Activated naive CD4-positive, alpha-beta T cell treated with Interleukin-2 at 50 U/mL for 16 hours (primary cell): Measurements from ENCODE around the gene ALMS1.
"Not testable (repeated sequence)": the region's sequence is repeated elsewhere in the genome, so short reads cannot be mapped to it uniquely, and the experiment has no call there.

Experiments
- DNase-seq: peaks from one replicate; pipeline ENCODE4 v3.0.0-alpha.2; 2020

ALMS1 gene

DNA sequence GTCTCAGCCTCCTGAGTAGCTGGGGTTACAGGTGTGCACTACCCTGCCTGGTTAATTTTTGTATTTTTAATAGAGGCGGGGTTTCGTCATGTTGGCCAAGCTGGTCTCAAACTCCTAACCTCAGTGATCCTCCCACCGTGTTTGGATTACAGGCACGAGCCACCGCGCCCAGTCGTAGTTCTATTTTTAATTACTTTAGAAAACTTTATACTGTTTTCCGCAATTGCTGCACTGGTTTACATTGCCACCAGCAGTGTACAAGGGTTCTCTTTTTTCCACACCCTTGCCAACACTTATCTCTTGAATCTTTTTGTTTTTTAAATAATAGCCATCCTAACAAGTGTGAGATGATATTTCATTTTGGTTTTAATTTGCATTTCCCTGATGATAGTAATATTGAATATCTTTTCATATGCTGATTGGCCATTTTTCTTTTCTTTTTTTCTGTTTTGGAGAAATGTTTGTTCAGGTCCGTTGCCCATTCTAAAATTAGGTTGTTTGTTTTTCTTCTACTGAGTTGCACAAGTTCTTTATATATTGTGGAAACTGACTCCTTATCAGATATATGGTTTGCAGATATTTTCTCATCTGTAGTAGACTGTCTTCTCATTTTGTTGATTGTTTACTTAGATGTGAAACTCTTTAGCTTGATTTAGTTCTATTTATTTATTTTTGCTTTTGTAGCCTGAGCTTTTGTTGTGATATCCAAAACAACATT lies 16.9 kb downstream of the ALMS1 start:
- no peak for DNase-seq

DNA sequence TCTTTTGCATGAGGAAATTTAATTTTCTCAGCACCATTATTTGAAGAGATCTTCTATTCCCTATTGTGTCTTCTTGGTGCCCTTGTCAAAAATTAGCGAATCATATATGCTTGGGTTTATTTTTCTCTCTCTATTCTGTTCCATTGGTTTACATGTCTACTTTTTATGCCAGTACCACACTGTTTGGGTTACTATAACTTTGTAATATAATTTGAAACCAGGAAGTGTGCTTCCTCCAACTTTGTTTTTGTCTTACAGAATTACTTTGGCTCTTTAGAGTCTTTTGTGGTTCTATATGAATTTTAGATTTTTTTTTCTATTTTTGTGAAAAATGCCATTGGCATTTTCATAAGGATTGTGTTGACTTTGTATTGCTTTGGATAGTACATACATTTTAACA lies 17.6 kb downstream of the ALMS1 start:
- no peak for DNase-seq

GRCh38 chr2:73404409-73404808 lies 18.8 kb downstream of the ALMS1 start:
- DNase-seq, result no peak

DNA sequence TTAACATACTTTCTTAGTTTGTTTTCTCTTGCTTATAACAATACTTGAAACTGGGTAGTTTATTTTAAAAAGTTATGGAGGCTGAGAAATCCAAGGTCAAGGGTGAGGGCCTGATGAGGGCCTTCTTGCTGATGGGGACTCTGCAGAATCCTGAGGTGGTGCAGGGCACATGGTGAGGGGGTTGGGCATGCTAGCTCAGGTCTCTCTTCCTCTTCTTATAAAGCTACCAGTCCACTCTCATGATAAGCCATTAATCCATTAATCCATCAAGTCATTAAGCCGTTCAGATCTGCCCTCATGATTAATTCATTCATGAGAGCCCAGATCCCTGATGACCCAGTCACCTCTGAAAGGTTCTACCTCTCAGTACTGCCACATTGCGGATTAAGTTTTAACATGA lies 21.4 kb downstream of the ALMS1 start:
- DNase-seq, result no peak

- DNase-seq, result no peak
Measured at GRCh38 chr2:73408198-73408597, 22.6 kb downstream of the ALMS1 start.

DNA sequence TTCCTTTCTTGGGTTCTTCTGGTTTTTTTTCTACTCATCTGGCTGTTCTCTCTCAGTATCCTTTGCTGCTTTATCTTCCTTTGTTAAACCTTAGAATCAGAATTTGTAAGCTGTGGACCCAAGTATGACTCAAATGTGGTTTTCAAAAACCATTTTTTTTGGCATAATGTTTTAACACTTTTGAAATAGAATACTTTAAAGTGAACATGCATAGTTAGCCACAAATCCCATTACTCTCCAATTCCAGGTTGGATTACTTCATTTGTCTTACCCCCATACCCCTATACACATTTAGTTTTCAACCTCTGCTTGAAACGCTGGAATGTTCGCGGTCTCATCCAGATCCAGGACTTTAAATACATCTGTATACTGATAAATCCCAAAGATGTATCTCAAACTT lies 29.1 kb downstream of the ALMS1 start:
- DNase-seq, result no peak

GRCh38 chr2:73415906-73416305 lies 30.3 kb downstream of the ALMS1 start:
- no peak for DNase-seq

- DNase-seq, result no peak
Measured at GRCh38 chr2:73418343-73418742, 32.7 kb downstream of the ALMS1 start.

DNA sequence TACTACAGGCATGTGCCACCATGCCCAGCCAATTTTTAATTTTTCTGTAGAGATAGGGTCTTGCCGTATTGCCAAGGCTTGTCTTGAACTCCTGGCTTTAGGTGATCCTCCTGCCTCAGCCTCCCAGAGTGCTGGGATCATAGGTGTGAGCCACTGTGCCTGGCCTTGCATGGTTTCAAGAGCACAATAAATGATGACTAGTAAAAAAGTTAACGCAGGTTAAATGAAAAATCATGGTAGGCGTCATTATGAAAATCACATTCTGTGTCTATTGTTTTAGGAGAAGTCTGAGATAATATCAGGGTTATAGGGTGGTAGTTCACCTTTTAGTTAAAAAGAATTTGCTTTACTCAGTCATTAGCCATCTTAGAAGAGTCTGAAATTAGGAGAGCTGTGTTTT lies 38.3 kb downstream of the ALMS1 start:
- DNase-seq, result no peak

GRCh38 chr2:73426176-73426575 lies 40.5 kb downstream of the ALMS1 start:
- no peak for DNase-seq

DNA sequence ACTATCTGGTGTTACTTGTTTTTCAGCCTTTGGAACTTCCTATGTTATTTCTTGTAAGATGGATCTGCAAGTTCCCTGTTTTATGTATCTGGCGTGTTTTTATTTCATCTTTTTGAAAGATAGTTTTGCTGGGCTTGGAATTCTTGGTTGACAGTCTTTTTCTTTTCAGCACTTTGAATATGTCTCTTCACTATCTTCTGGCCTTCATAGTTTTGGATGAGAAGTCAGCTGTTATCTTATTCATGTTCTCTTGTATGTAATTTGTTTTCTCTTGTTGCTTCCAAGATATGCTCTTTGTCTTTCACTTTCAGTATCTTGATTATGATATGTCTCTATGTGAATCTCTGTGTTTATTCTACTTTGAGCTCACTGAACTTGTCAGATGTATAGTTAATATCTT lies 50.4 kb downstream of the ALMS1 start:
- DNase-seq, result no peak

- no peak for DNase-seq
Measured at GRCh38 chr2:73444202-73444601, 58.6 kb downstream of the ALMS1 start.

- DNase-seq, result no peak
Measured at GRCh38 chr2:73448856-73449255, 63.2 kb downstream of the ALMS1 start.

DNA sequence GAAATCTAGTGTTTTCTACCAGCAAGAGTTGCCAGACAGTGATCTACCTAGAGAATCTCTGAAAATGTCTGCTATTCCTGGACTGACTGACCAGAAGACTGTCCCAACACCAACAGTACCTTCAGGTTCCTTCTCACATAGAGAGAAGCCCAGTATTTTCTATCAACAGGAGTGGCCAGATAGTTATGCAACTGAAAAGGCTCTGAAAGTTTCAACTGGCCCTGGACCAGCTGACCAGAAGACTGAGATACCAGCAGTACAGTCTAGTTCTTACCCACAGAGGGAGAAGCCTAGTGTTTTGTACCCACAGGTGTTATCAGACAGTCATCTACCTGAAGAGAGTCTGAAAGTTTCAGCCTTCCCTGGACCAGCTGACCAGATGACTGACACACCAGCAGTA lies 63.8 kb downstream of the ALMS1 start:
- DNase-seq, result no peak

DNA sequence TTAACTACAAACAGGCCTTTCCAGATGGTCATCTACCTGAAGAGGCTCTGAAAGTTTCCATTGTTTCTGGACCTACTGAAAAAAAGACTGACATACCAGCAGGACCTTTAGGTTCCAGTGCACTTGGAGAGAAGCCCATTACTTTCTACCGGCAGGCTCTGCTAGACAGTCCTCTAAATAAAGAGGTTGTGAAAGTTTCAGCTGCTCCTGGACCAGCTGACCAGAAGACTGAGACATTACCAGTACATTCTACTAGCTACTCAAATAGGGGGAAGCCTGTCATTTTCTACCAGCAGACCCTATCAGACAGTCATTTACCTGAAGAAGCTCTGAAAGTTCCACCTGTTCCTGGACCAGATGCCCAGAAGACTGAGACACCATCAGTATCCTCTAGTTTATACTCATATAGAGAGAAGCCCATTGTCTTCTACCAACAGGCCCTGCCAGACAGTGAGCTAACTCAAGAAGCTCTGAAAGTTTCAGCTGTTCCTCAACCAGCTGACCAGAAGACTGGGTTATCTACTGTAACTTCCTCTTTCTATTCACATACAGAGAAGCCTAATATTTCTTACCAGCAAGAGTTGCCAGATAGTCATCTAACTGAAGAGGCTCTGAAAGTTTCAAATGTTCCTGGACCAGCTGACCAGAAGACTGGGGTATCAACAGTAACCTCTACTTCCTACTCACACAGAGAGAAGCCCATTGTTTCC lies 65.8 kb downstream of the ALMS1 start:
- DNase-seq, result no peak

- no peak for DNase-seq
Measured at GRCh38 chr2:73457982-73458381, 72.3 kb downstream of the ALMS1 start.

DNA sequence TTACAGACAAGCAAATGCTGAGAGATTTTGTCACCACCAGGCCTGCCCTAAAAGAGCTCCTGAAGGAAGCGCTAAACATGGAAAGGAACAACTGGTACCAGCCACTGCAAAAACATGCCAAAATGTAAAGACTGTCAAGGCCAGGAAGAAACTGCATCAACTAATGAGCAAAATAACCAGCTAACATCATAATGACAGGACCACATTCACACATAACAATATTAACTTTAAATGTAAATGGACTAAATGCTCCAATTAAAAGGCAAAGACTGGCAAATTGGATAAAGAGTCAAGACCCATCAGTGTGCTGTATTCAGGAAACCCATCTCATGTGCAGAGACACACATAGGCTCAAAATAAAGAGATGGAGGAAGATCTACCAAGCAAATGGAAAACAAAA lies 76.8 kb downstream of the ALMS1 start:
- DNase-seq, result not testable (repeated sequence)

DNA sequence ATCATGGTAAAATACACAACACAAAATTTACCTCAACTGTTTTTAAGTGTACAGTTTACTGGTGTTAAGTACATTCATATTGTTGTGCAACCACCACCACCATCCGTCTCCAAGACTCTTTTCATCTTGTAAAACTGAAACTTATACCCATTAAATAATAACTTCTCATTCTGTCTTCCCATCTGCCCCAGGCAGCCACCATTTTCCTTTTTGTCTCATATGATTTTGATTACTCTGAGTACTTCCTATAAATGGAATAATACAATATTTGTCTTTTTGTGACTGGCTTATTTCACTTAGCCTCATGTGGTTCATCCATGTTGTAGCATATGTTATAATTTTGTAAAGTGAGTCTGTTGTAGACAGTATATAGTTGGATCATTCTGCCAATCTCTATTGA lies 82.7 kb downstream of the ALMS1 start:
- DNase-seq, result no peak

DNA sequence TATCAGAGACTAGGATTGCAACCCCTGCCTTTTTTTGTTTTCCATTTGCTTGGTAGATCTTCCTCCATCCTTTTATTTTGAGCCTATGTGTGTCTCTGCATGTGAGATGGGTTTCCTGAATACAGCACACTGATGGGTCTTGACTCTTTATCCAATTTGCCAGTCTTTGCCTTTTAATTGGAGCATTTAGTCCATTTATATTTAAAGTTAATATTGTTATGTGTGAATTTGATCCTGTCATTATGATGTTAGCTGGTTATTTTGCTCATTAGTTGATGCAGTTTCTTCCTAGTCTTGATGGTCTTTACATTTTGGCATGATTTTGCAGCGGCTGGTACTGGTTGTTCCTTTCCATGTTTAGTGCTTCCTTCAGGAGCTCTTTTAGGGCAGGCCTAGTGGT lies 98.2 kb downstream of the ALMS1 start:
- DNase-seq, result not testable (repeated sequence)

GRCh38 chr2:73487112-73487657 lies 101.5 kb downstream of the ALMS1 start:
- DNase-seq, result no peak

DNA sequence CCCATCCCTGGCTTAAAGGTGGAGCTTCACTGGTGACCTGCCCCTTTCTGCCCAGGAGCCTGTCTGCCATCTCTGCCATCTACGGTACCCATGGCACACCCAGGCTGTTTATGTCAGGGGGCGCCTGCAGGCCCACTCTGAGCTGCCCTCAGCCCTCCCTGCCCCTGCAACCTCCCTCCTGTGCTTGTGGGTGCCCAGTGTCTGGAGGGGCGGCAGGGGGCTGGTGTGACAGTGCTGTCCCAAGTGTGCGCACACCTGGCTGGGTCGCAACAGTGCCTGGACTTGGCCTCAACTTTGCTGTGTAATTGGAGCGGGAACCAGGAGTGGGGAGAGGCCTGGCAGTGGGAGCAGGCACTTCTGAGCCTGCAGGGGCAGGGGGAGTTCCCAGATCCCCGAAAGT lies 102.4 kb downstream of the ALMS1 start:
- DNase-seq, result no peak

DNA sequence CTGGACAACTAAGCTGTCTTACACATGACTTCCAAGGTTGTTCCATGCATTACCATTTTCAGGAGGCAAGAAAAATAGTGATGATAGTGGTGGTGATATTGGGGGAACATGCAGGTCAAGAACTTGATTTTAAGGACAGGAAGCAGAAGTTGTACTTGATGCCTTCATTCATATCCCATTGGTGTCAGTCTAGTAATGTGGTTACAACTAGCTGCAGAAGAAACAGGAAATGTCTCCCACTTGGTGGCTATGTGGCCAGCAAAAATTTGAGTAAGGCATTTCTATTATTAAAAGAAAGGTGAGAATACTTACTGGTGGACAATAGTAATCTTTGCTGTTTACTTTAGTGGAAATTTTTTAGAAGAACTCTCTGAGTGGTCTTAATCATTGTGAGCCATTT lies 103.4 kb downstream of the ALMS1 start:
- DNase-seq, result no peak

GRCh38 chr2:73494031-73494430 lies 108.4 kb downstream of the ALMS1 start:
- no peak for DNase-seq

- no peak for DNase-seq
Measured at GRCh38 chr2:73503992-73504570, 118.4 kb downstream of the ALMS1 start.
